GM12878 (cell line): ENCODE measurements around the gene TAS2R10. TPM values are rescaled to one million over a fixed set of nuclear protein-coding genes. Genes with fewer than 3 reads are reported as not detected.

Experiments used
- ATAC-seq: fragments of 200-7000 bp; cut with Tn5 transposase; 3 replicates; pipeline ENCODE4 v1.9.1; 2020; ENCODE audit warnings: mild to moderate bottlenecking, moderate library complexity
- BruUV-seq: library from RNA; stranded (reverse); fragments of 400-500 nt; replicated peaks from 2 replicates; lab custom pipeline; 2021; lab: Mats Ljungman, UMichigan
- CTCF ChIA-PET: fragments of 300-600 bp; sonication (Branson Sonifier 250); formaldehyde crosslinking; extraction: SDS; loops from one replicate; lab custom pipeline; 2021; ENCODE audit warnings: inconsistent platforms; lab: Yijun Ruan, JAX
- POLR2A ChIA-PET: fragments of 350-600 bp; formaldehyde crosslinking; extraction: SDS; loops from one replicate; lab custom pipeline; 2021; ENCODE audit warnings: inconsistent platforms; lab: Charles Lee
- RAD21 ChIA-PET: fragments of 300-600 bp; sonication (Branson Sonifier 250); formaldehyde crosslinking; loops from one replicate; lab custom pipeline; 2023; ENCODE audit warnings: antibody characterized with exemption; ENCODE audit not compliant: unreplicated experiment; lab: Charles Lee
- SMC1A ChIA-PET: fragments of 300-600 bp; sonication (Branson Sonifier 250); formaldehyde crosslinking; loops from one replicate; lab custom pipeline; 2023; ENCODE audit not compliant: unreplicated experiment, uncharacterized antibody; lab: Charles Lee
- DNase-seq: peaks from one replicate; pipeline ENCODE4 v3.0.0-alpha.2; 2011; ENCODE audit warnings: low read depth, low spot score
- FAIRE-seq: peaks from 3 replicates; lab custom pipeline; 2011; peaks lifted over from hg19 to GRCh38; lab: Jason Lieb, UNC
- H2AFZ ChIP-seq: 2 replicates; pipeline ENCODE4 v1.6.0; 2011; ENCODE audit warnings: low read depth, low read length, control low read depth; ENCODE audit not compliant: control insufficient read depth
- H3K27ac ChIP-seq: 2 replicates; pipeline ENCODE4 v1.5.1; 2011; ENCODE audit warnings: control low read depth; ENCODE audit not compliant: control insufficient read depth, insufficient read depth
- H3K27me3 ChIP-seq, 2 experiments: replicated peaks in 1 of 2; 2 replicates each; pipeline versions ENCODE4 v1.6.0 to v1.6.1; 2011; ENCODE audit warnings: low read length in 1 of 2; ENCODE audit not compliant: control insufficient read depth in 2 of 2, insufficient read depth in 2 of 2
- H3K36me3 ChIP-seq, 2 experiments: 2 replicates each; pipeline ENCODE4 v1.5.1; 2011; ENCODE audit warnings: low read length in 1 of 2; ENCODE audit not compliant: control insufficient read depth in 2 of 2, insufficient read depth in 2 of 2
- H3K4me1 ChIP-seq: 2 replicates; pipeline ENCODE4 v1.6.1; 2011; ENCODE audit warnings: mild to moderate bottlenecking, low read length, moderate library complexity, mixed read lengths; ENCODE audit not compliant: control insufficient read depth, insufficient read depth
- H3K4me2 ChIP-seq: 2 replicates; pipeline ENCODE4 v1.6.0; 2011; ENCODE audit warnings: control low read depth; ENCODE audit not compliant: control insufficient read depth, insufficient read depth
- H3K4me3 ChIP-seq: fragments of 200-600 bp; sonication (generic); 2 replicates; pipeline ENCODE4 v1.5.1; 2016
- H3K79me2 ChIP-seq: 2 replicates; pipeline ENCODE4 v1.6.0; 2011; ENCODE audit warnings: low read length; ENCODE audit not compliant: control insufficient read depth, insufficient read depth
- H3K9ac ChIP-seq: 2 replicates; pipeline ENCODE4 v1.8.0; 2011; ENCODE audit warnings: low read length, control low read depth, mixed read lengths; ENCODE audit not compliant: control insufficient read depth, insufficient read depth
- H3K9me3 ChIP-seq: replicated peaks from 3 replicates; pipeline ENCODE4 v1.5.1; 2011; ENCODE audit warnings: mild to moderate bottlenecking, low read length; ENCODE audit not compliant: control insufficient read depth, insufficient read depth
- H4K20me1 ChIP-seq: 2 replicates; pipeline ENCODE4 v1.6.0; 2011; ENCODE audit not compliant: control insufficient read depth, insufficient read depth
- BCL11A ChIP-seq: IDR thresholded peaks from 2 replicates; pipeline ENCODE4 v1.6.1; 2011; ENCODE audit warnings: low read depth, low read length
- CHD1 ChIP-seq: IDR thresholded peaks from 2 replicates; pipeline ENCODE4 v1.6.1; 2012; ENCODE audit warnings: low read depth, low read length, improper control_type of control experiment
- HDAC6 ChIP-seq: fragments of 200-600 bp; sonication (generic); IDR thresholded peaks from one replicate; pipeline ENCODE4 v1.8.0; 2017; ENCODE audit warnings: antibody characterized with exemption; ENCODE audit not compliant: unreplicated experiment
- HDGF ChIP-seq: fragments of 450-650 bp; IDR thresholded peaks from 2 replicates; pipeline ENCODE4 v1.6.1; 2016; ENCODE audit warnings: antibody characterized with exemption
- IKZF2 ChIP-seq, 2 experiments: fragments of 450-650 bp; IDR thresholded peaks; 2 replicates each; pipeline ENCODE4 v1.6.1; 2017; ENCODE audit warnings: mild to moderate bottlenecking in 2 of 2, moderate library complexity in 2 of 2
- MTA3 ChIP-seq: IDR thresholded peaks from 2 replicates; pipeline ENCODE4 v1.6.1; 2012; ENCODE audit warnings: low read length, inconsistent platforms, borderline replicate concordance
- NFYA ChIP-seq: IDR thresholded peaks from 2 replicates; pipeline ENCODE4 v1.6.1; 2011; ENCODE audit warnings: low read depth, mild to moderate bottlenecking, low read length, improper control_type of control experiment, borderline replicate concordance
- NR2C1 ChIP-seq: fragments of 450-650 bp; IDR thresholded peaks from 2 replicates; pipeline ENCODE4 v1.6.1; 2017; ENCODE audit warnings: antibody characterized with exemption, mild to moderate bottlenecking, moderate library complexity
- RB1 ChIP-seq: fragments of 450-650 bp; formaldehyde crosslinking; IDR thresholded peaks from 2 replicates; pipeline ENCODE4 v1.6.1; 2017; ENCODE audit warnings: mild to moderate bottlenecking, borderline replicate concordance
- RELA ChIP-seq: fragments of 450-650 bp; IDR thresholded peaks from 2 replicates; pipeline ENCODE4 v1.8.0; 2014; ENCODE audit warnings: borderline replicate concordance; ENCODE audit not compliant: partially characterized antibody
- ZBED1 ChIP-seq: IDR thresholded peaks from 2 replicates; pipeline ENCODE4 v1.6.1; 2016; ENCODE audit warnings: borderline replicate concordance
- ZNF24 ChIP-seq: fragments of 450-650 bp; IDR thresholded peaks from 2 replicates; pipeline ENCODE4 v1.6.1; 2017; ENCODE audit warnings: antibody characterized with exemption, mild to moderate bottlenecking
- WGBS: methylation state at CpG from one replicate; pipeline ENCODE4 v1.1.6; 2016; ENCODE audit warnings: low lambda C conversion rate; ENCODE audit not compliant: insufficient replicate concordance, insufficient coverage; ENCODE audit errors: missing lambda C conversion rate; 5-methylcytosine and 5-hydroxymethylcytosine counted together
- in situ Hi-C: fragments of 300-500 bp; cut with MboI; formaldehyde crosslinking; loops from 9 replicates; pipeline ENCODE4 v1.14.3; 2018; ENCODE audit warnings: mixed read lengths
- intact Hi-C: fragments of 100-400 bp; cut with micrococcal nuclease; formaldehyde crosslinking; loops from one replicate; pipeline ENCODE4 v1.14.2; 2022; ENCODE audit not compliant: unreplicated experiment
- polyA plus RNA-seq, 11 experiments: library from polyadenylated mRNA; depleted of rRNA in 4 of 11; unstranded in 6 of 11; stranded (reverse) in 5 of 11; fragments of >200 nt; fragmentation: Nextera tagmentation in 4 of 11; fragmentation: Illumina TruSeq in 1 of 11; extraction: Ambion mirVana in 4 of 11; extraction: Trizol in 1 of 11; gene quantifications; 1 replicate in 1 of 11; 2 replicates in 10 of 11; pipeline versions ENCODE4 v1.2.1 to v1.2.3, GENCODE V29; 2011 to 2016; ENCODE audit warnings: inconsistent platforms in 2 of 11, missing spikeins in 2 of 11, low read depth in 1 of 11
- total RNA-seq, 4 experiments: library from RNA; depleted of rRNA in 3 of 4; stranded (reverse); fragments of >200 nt in 3 of 4; fragmentation: Illumina TruSeq in 1 of 4; extraction: Trizol in 1 of 4; gene quantifications; 2 replicates each; pipeline versions ENCODE4 v1.2.1 to v1.2.3, GENCODE V29; 2013 to 2021
- TF ChIP-seq, protein P1 (sequence below): IDR thresholded peaks from 2 replicates; pipeline ENCODE4 v1.6.1; 2012; ENCODE audit warnings: mild to moderate bottlenecking, low read depth, low read length
- TF ChIP-seq, protein P2 (sequence below): IDR thresholded peaks from 2 replicates; pipeline ENCODE4 v1.6.1; 2011; ENCODE audit warnings: borderline replicate concordance, low read depth, mild to moderate bottlenecking, moderate library complexity, low read length; ENCODE audit not compliant: insufficient read depth, poor library complexity, severe bottlenecking

The TAS2R10 gene
- total and polyA plus RNA-seq, 10 of the 15 experiments (the other 5 are each of a cell fraction or from before 2014, with no cell fraction given), result 0.11 to 1.4 (median 0.54) TPM; not detected in 1

DNA sequence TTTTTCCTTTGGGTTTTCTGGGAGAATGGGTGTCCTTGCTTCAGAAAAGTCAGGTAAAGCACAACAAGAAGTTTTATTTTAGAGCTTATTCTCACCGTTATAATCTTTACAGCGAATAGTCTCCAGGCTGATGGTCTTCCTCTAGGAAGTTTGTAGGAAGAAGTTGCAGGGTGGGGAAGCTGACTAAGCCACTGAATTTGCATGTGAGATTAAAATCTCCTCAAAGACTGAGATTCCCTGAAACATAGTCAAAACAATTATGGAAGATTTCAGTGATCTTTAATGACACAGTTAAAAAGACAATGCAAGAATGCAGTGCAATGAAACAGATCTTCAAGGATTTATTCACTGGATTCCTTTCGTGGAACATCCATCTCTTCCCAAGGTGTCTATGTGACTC lies 1.2 kb downstream of the TAS2R10 start:
- DNase-seq (no peak), FAIRE-seq (no peak), ATAC-seq (no peak)
- no peak overlapping the region for H3K27ac ChIP-seq
- 92% methylated on average over 3 of the region's 3 CpGs for WGBS
- intact Hi-C loops, result no loop called here
- no peaks in the 10 kb centered on the region for H3K36me3 ChIP-seq
- no peaks in the 10 kb centered on the region for H3K4me1 ChIP-seq
- RAD21 ChIA-PET, result interaction anchor here (1.6 kb wide), 1 partner anchor 374 kb away, joined by 4 read pairs; no protein-coding TSS in a partner anchor
- H3K9me3 ChIP-seq, result no peaks in the 10 kb centered on the region
- no peak overlapping the region for H3K9ac ChIP-seq
- H4K20me1 ChIP-seq, result no peaks in the 10 kb centered on the region
- H3K4me3 ChIP-seq, result no peak overlapping the region
- BruUV-seq, result no TSS peak
- H3K79me2 ChIP-seq, result no peaks in the 10 kb centered on the region
- TF ChIP-seq BCL11A (no peak), RB1 (no peak), IKZF2 (IDR thresholded peaks at IDR 0.05) (no peak), HDGF (no peak), HDAC6 (no peak), MTA3 (no peak), NFYA (no peak), NR2C1 (no peak), RELA (no peak), ZNF24 (no peak), ZBED1 (no peak), CHD1 (no peak)
- TF ChIP-seq, protein P1, sequence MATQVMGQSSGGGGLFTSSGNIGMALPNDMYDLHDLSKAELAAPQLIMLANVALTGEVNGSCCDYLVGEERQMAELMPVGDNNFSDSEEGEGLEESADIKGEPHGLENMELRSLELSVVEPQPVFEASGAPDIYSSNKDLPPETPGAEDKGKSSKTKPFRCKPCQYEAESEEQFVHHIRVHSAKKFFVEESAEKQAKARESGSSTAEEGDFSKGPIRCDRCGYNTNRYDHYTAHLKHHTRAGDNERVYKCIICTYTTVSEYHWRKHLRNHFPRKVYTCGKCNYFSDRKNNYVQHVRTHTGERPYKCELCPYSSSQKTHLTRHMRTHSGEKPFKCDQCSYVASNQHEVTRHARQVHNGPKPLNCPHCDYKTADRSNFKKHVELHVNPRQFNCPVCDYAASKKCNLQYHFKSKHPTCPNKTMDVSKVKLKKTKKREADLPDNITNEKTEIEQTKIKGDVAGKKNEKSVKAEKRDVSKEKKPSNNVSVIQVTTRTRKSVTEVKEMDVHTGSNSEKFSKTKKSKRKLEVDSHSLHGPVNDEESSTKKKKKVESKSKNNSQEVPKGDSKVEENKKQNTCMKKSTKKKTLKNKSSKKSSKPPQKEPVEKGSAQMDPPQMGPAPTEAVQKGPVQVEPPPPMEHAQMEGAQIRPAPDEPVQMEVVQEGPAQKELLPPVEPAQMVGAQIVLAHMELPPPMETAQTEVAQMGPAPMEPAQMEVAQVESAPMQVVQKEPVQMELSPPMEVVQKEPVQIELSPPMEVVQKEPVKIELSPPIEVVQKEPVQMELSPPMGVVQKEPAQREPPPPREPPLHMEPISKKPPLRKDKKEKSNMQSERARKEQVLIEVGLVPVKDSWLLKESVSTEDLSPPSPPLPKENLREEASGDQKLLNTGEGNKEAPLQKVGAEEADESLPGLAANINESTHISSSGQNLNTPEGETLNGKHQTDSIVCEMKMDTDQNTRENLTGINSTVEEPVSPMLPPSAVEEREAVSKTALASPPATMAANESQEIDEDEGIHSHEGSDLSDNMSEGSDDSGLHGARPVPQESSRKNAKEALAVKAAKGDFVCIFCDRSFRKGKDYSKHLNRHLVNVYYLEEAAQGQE, result no peak
- TF ChIP-seq, protein P2, sequence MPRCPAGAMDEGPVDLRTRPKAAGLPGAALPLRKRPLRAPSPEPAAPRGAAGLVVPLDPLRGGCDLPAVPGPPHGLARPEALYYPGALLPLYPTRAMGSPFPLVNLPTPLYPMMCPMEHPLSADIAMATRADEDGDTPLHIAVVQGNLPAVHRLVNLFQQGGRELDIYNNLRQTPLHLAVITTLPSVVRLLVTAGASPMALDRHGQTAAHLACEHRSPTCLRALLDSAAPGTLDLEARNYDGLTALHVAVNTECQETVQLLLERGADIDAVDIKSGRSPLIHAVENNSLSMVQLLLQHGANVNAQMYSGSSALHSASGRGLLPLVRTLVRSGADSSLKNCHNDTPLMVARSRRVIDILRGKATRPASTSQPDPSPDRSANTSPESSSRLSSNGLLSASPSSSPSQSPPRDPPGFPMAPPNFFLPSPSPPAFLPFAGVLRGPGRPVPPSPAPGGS, result no peak
- TF ChIP-seq, all 136 proteins: peak for 0
- ChIA-PET SMC1A (no interaction called here), POLR2A (no interaction called here), CTCF (interaction anchor here (2.1 kb wide), 1 partner anchor 374 kb away, joined by 6 read pairs; no protein-coding TSS in a partner anchor)
- Histone ChIP-seq H3K4me2 (no peak overlapping the region), H2AFZ (no peak overlapping the region), H3K27me3 (no peaks in the 10 kb centered on the region)
- in situ Hi-C loops, result no loop called here
